Thyroid gland (tissue), 4 donors: Measurements from ENCODE around the gene MT1F. TPM values are rescaled to one million over a fixed set of nuclear protein-coding genes. Genes with fewer than 3 reads are reported as not detected.

Source experiments
- DNase-seq, 2 donors: peaks; one replicate each; pipeline ENCODE4 v3.0.0-alpha.2; 2019
- H3K27ac ChIP-seq, 3 donors: fragments of 200-600 bp; sonication (generic); 1 replicate in 2 of 3; 2 replicates in 1 of 3; pipeline ENCODE4 v1.5.1; 2016 to 2019; ENCODE audit warnings: mild to moderate bottlenecking in 1 of 3, moderate library complexity in 1 of 3
- H3K27me3 ChIP-seq: fragments of 200-600 bp; sonication (generic); one replicate; pipeline ENCODE4 v1.5.1; 2019
- H3K36me3 ChIP-seq, 2 donors: fragments of 200-600 bp; sonication (generic); one replicate each; pipeline ENCODE4 v1.5.1; 2016 to 2019
- H3K4me1 ChIP-seq, 2 donors: fragments of 200-600 bp; sonication (generic); one replicate each; pipeline ENCODE4 v1.5.1; 2017 to 2019
- H3K4me3 ChIP-seq, 3 donors: fragments of 200-600 bp; sonication (generic); replicated peaks in 1 of 3; 1 replicate in 2 of 3; 2 replicates in 1 of 3; pipeline ENCODE4 v1.5.1; 2016; ENCODE audit warnings: mild to moderate bottlenecking in 1 of 3
- H3K9me3 ChIP-seq: fragments of 200-600 bp; sonication (generic); one replicate; pipeline ENCODE4 v1.5.1; 2017
- CTCF ChIP-seq, 6 experiments: fragments of 200-600 bp in 3 of 6; fragments of 450-650 bp in 3 of 6; sonication (generic) in 3 of 6; IDR thresholded peaks; one replicate each; pipeline ENCODE4 v1.5.1; 2016 to 2019; ENCODE audit warnings: antibody characterized with exemption in 6 of 6, mild to moderate bottlenecking in 2 of 6, inconsistent platforms in 1 of 6, moderate library complexity in 1 of 6
- POLR2A ChIP-seq, 2 donors: fragments of 450-650 bp; IDR thresholded peaks; one replicate each; pipeline ENCODE4 v1.6.1; 2017; ENCODE audit warnings: antibody characterized with exemption in 2 of 2, mild to moderate bottlenecking in 2 of 2, moderate library complexity in 1 of 2
- WGBS, 2 donors: methylation state at CpG; one replicate each; pipeline ENCODE4 v1.1.5; 2017; 5-methylcytosine and 5-hydroxymethylcytosine counted together
- intact Hi-C: fragments of 100-400 bp; cut with DNase I; formaldehyde crosslinking; loops from one replicate; pipeline ENCODE4 v1.15.1; 2023
- total RNA-seq, 4 donors: library from RNA; depleted of rRNA; stranded (reverse); fragments of >200 nt; gene quantifications; one replicate each; pipeline ENCODE4 v1.2.3, GENCODE V29; 2016

Gene MT1F
- total RNA-seq, 4 donors from 2014 or later = 25.8 to 220 (median 45.1) TPM

- DNase-seq = no peak
- intact Hi-C loops = no loop called here
- 92 to 96% methylated on average over 3 of the region's 3 CpGs for WGBS, 2 donors
- H3K4me1 ChIP-seq = peaks cover 21 to 37% of the 10 kb centered on the region in 2 donors
- H3K9me3 ChIP-seq = no peaks in the 10 kb centered on the region
- no peaks in the 10 kb centered on the region for H3K36me3 ChIP-seq
- H3K27me3 ChIP-seq = no peaks in the 10 kb centered on the region
- H3K27ac ChIP-seq = no peak overlapping the region
- TF ChIP-seq CTCF (IDR thresholded peaks at IDR 0.05) = no peak
- no peak for TF ChIP-seq POLR2A (IDR thresholded peaks at IDR 0.05)
- no peak overlapping the region for H3K4me3 ChIP-seq
Observed at GRCh38 chr16:56615353-56615752, 42.4 kb upstream of the MT1F start.

GRCh38 chr16:56616608-56617211 is 41.0 kb upstream of the MT1F start:
- peak overlapping the region; percentile 46 to 60 (median 50) for H3K27ac ChIP-seq
- 51 to 58% methylated on average over 23 of the region's 23 CpGs for WGBS, 2 donors

GRCh38 chr16:56617212-56618085 is 40.3 kb upstream of the MT1F start:
- intact Hi-C loops = no loop called here
- Histone ChIP-seq H3K9me3 (no peaks in the 10 kb centered on the region), H3K36me3 (no peaks in the 10 kb centered on the region), H3K27me3 (no peaks in the 10 kb centered on the region), H3K4me1 (peaks cover 11 to 20% of the 10 kb centered on the region in 2 donors), H3K4me3 (peak overlapping the region in 2 of 3 donors; percentile 5 to 16), H3K27ac (peak overlapping the region; percentile 46 to 60 (median 50))
- peak in 1 of 6 experiments; percentile 19 for TF ChIP-seq CTCF (IDR thresholded peaks at IDR 0.05)
- TF ChIP-seq POLR2A (IDR thresholded peaks at IDR 0.05) = peak in 1 of 2 donors; percentile 83
- peak; percentile 84 to 88 for DNase-seq
- WGBS, 2 donors = 4 to 9% methylated on average over 22 to 34 of the region's 41 CpGs

More at GRCh38 chr16:56616608-56617211, 41.0 kb upstream of the MT1F start:
- peaks cover 11 to 24% of the 10 kb centered on the region in 2 donors for H3K4me1 ChIP-seq
- intact Hi-C loops = no loop called here
- no peaks in the 10 kb centered on the region for H3K36me3 ChIP-seq
- no peaks in the 10 kb centered on the region for H3K9me3 ChIP-seq
- TF ChIP-seq CTCF (IDR thresholded peaks at IDR 0.05) (no peak), POLR2A (IDR thresholded peaks at IDR 0.05) (no peak)
- DNase-seq = no peak
- no peaks in the 10 kb centered on the region for H3K27me3 ChIP-seq
- peak overlapping the region in 2 of 3 donors; percentile 5 to 16 for H3K4me3 ChIP-seq

GRCh38 chr16:56618138-56618537 is 39.6 kb upstream of the MT1F start:
- TF ChIP-seq POLR2A (IDR thresholded peaks at IDR 0.05) = no peak
- no peak for TF ChIP-seq CTCF (IDR thresholded peaks at IDR 0.05)
- H3K4me3 ChIP-seq = no peak overlapping the region
- WGBS, 2 donors = 63 to 74% methylated on average over 1 to 6 of the region's 6 CpGs

More at GRCh38 chr16:56618138-56618537, 39.6 kb upstream of the MT1F start:
- DNase-seq = no peak
- H3K36me3 ChIP-seq = no peaks in the 10 kb centered on the region
- intact Hi-C loops = no loop called here
- peaks cover 11 to 20% of the 10 kb centered on the region in 2 donors for H3K4me1 ChIP-seq
- H3K27ac ChIP-seq = no peak overlapping the region
- H3K27me3 ChIP-seq = no peaks in the 10 kb centered on the region
- no peaks in the 10 kb centered on the region for H3K9me3 ChIP-seq
